Pancreas (tissue), 10 donors: ENCODE measurements around the gene TK2. TPM values are rescaled to one million over a fixed set of nuclear protein-coding genes. Genes with fewer than 3 reads are reported as not detected.

Experiments used
- ATAC-seq, 4 donors: fragments of 200-7000 bp; cut with Tn5 transposase; one replicate each; pipeline versions ENCODE4 v1.8.0 to v1.9.1; 2020; ENCODE audit warnings: mild to moderate bottlenecking in 4 of 4, moderate library complexity in 4 of 4
- DNase-seq, 6 donors: peaks; one replicate each; pipeline ENCODE4 v3.0.0-alpha.2; 2020
- FAIRE-seq: peaks from 2 replicates; lab custom pipeline; 2012; peaks lifted over from hg19 to GRCh38; lab: Jason Lieb, UNC
- H3K27ac ChIP-seq, 4 donors: fragments of 200-600 bp; sonication (generic); 1 replicate in 3 of 4; 2 replicates in 1 of 4; pipeline versions ENCODE4 v1.5.0 to v1.8.0; 2020
- H3K27me3 ChIP-seq, 4 donors: fragments of 200-600 bp; one replicate each; pipeline ENCODE4 v1.8.0; 2021
- H3K36me3 ChIP-seq, 3 donors: fragments of 200-600 bp; sonication (generic) in 1 of 3; one replicate each; pipeline versions ENCODE4 v1.5.0 to v1.8.0; 2020 to 2021
- H3K4me1 ChIP-seq, 3 donors: fragments of 200-600 bp; one replicate each; pipeline ENCODE4 v1.8.0; 2021
- H3K4me3 ChIP-seq, 4 donors: fragments of 200-600 bp; sonication (generic) in 2 of 4; one replicate each; pipeline versions ENCODE4 v1.5.0 to v1.8.0; 2020 to 2021
- H3K9me3 ChIP-seq, 4 donors: fragments of 200-600 bp; one replicate each; pipeline ENCODE4 v1.8.0; 2021
- CTCF ChIP-seq, 4 donors: fragments of 200-600 bp; sonication (generic) in 3 of 4; IDR thresholded peaks; one replicate each; pipeline versions ENCODE4 v1.5.0 to v1.8.0; 2021; ENCODE audit warnings: antibody characterized with exemption in 4 of 4
- WGBS, 2 donors: extraction: QIAGEN DNeasy Blood & Tissue Kit; methylation state at CpG; one replicate each; pipeline ENCODE4 v1.1.7; 2013; 5-methylcytosine and 5-hydroxymethylcytosine counted together
- intact Hi-C, 3 donors: fragments of 100-400 bp; cut with DNase I; formaldehyde crosslinking; loops; one replicate each; pipeline versions ENCODE4 v1.11.1 to v1.14.2; 2022
- polyA plus RNA-seq, 2 donors: library from polyadenylated mRNA; stranded (reverse); fragments of 200-250 nt; gene quantifications; one replicate each; pipeline ENCODE4 v1.2.3, GENCODE V29; 2013
- total RNA-seq, 6 donors: library from RNA; stranded (reverse); fragmentation: NEBNext Ultra II Directional in 4 of 6; extraction: Animal tissue kit (Norgen Biotek cat#: 25700) in 4 of 6; gene quantifications; one replicate each; pipeline versions ENCODE4 v1.2.1 to v1.2.4, GENCODE V29; 2021 to 2023
- donor health status: healthy with polysubstance abuse.
- donor health status: DM: no; HTN: no; CAD: no; lungs with moderate emphysema.
- donor health status: DM: no; HTN: no; CAD: no.
- donor health status: control.
- donor health status: control.
- donor health status: Bipolar disorder and iron deficiency.
- donor health status: DM: yes; HTN: yes; CAD: no.
- donor health status: DM: no; HTN: no; CAD: no.
- donor health status: DM: no; HTN: no; CAD: no.
- donor health status: DM: yes; HTN: yes; CAD: no.

Gene TK2
- total and polyA plus RNA-seq, 8 donors: 13.9 to 22.9 (median 20.5) TPM

- no peak for ATAC-seq
These were observed 74.7 kb downstream of the TK2 start for GRCh38 chr16:66475232-66475631.

DNA sequence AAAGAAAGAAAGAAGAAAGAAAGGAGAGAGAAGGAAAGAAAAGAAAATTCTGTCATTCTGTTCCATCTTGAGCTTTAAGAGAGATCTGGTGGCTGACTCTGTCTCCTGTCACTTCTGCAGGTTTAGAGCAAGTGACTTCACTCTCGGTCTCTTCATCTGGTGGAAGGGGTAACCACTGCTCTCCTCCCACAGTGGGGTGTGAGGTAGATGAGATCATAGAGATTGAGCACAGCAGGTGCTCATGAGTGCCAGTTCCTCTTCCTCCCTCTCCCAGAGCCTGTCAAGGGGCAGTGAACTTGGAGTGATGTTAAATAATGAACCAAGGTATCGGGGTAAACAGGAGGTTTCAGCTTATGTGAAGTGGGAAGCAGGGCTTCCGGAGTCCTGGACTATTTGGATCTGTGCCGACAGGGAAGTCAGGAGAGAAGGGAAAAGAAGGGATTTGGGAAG lies 75.1 kb downstream of the TK2 start:
- H3K36me3 ChIP-seq: no peaks in the 10 kb centered on the region
- WGBS, 2 donors: 18 to 36% methylated on average over 4 of the region's 4 CpGs
- TF ChIP-seq CTCF (IDR thresholded peaks at IDR 0.05): no peak
- intact Hi-C loops: no loop called here
- ATAC-seq (peak in 3 of 4 donors; percentile 26 to 60 (median 45)), FAIRE-seq (no peak), DNase-seq (no peak)
- no peak overlapping the region for H3K27ac ChIP-seq
- no peaks in the 10 kb centered on the region for H3K9me3 ChIP-seq
- peaks cover 0 to 6% (median 0%) of the 10 kb centered on the region in 4 donors for H3K27me3 ChIP-seq
- H3K4me1 ChIP-seq: no peaks in the 10 kb centered on the region
- no peak overlapping the region for H3K4me3 ChIP-seq

More at GRCh38 chr16:66475232-66475631, 74.7 kb downstream of the TK2 start:
- Histone ChIP-seq H3K9me3 (no peaks in the 10 kb centered on the region), H3K27me3 (peaks cover 0 to 6% (median 0%) of the 10 kb centered on the region in 4 donors), H3K4me1 (no peaks in the 10 kb centered on the region), H3K36me3 (no peaks in the 10 kb centered on the region), H3K4me3 (no peak overlapping the region), H3K27ac (no peak overlapping the region)
- DNase-seq (no peak), FAIRE-seq (no peak)
- 51 to 64% methylated on average over 2 of the region's 2 CpGs for WGBS, 2 donors
- TF ChIP-seq CTCF (IDR thresholded peaks at IDR 0.05): no peak
- intact Hi-C loops: no loop called here

- intact Hi-C loops: no loop called here
- DNase-seq (no peak), FAIRE-seq (no peak), ATAC-seq (no peak)
- 78 to 86% methylated on average over 4 of the region's 4 CpGs for WGBS, 2 donors
- H3K27me3 ChIP-seq: peaks cover 0 to 6% (median 0%) of the 10 kb centered on the region in 4 donors
- no peaks in the 10 kb centered on the region for H3K36me3 ChIP-seq
- H3K9me3 ChIP-seq: no peaks in the 10 kb centered on the region
- no peak overlapping the region for H3K4me3 ChIP-seq
- H3K4me1 ChIP-seq: no peaks in the 10 kb centered on the region
- no peak overlapping the region for H3K27ac ChIP-seq
- TF ChIP-seq CTCF (IDR thresholded peaks at IDR 0.05): no peak
These were observed 76.0 kb downstream of the TK2 start for GRCh38 chr16:66473654-66474519.

DNA sequence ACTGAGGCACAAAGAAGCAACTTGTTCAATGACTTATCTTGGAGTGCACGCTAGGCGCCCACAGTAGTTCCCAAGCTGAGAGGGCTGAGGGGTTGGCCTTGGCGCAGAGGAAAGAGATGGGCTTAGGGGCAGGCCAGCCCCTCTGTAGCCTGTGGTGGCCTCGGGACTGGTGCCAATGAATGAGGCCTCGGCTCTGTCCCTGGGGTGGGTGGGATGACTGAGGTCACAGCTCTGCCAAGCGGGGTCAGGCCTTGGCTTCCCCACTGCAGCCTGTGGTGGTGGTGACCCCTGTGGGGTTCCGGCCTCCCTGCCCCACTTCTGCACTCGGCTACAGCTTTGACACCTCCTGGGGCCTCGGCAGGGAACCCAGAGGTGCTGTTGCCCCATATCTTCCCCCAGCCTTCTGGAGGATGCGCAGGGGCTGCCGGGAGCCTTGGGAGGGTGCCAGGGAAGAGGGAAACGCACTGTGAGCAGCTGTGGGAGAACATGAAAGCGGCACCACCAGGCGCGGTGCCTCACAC lies 76.8 kb downstream of the TK2 start:
- ATAC-seq: no peak
- intact Hi-C loops: no loop called here
- Histone ChIP-seq H3K27me3 (peaks cover 0 to 4% (median 0%) of the 10 kb centered on the region in 4 donors), H3K36me3 (no peaks in the 10 kb centered on the region), H3K27ac (no peak overlapping the region), H3K4me1 (no peaks in the 10 kb centered on the region), H3K4me3 (no peak overlapping the region), H3K9me3 (no peaks in the 10 kb centered on the region)
- 87 to 88% methylated on average over 15 of the region's 15 CpGs for WGBS, 2 donors
- no peak for TF ChIP-seq CTCF (IDR thresholded peaks at IDR 0.05)
- no peak for DNase-seq
- no peak for FAIRE-seq
